HUDEP-2 (cell line): ENCODE data around the gene TWSG1.
"Not testable (repeated sequence)": the region's sequence is repeated elsewhere in the genome, so short reads cannot be mapped to it uniquely, and the experiment has no call there.

Experiments
- DNase-seq, 76 experiments: peaks; one replicate each; lab custom pipeline; 2025; ENCODE audit not compliant: unreplicated experiment in 76 of 76; lab: John Stamatoyannopoulos, UW

Gene TWSG1

GRCh38 chr18:9421901-9422327 is 87.3 kb downstream of the TWSG1 start:
- peak in 63 of 76 experiments; percentile 1 to 93 (median 33) for DNase-seq

GRCh38 chr18:9422816-9423519 is 88.4 kb downstream of the TWSG1 start:
- no peak for DNase-seq

GRCh38 chr18:9423648-9424047 is 89.1 kb downstream of the TWSG1 start:
- not testable (repeated sequence) for DNase-seq

- not testable (repeated sequence) for DNase-seq
Measured at GRCh38 chr18:9424235-9424634, 89.7 kb downstream of the TWSG1 start.

GRCh38 chr18:9426753-9427152 is 92.2 kb downstream of the TWSG1 start:
- no peak for DNase-seq

- DNase-seq: no peak
Measured at GRCh38 chr18:9428301-9428706, 93.7 kb downstream of the TWSG1 start.

- no peak for DNase-seq
Measured at GRCh38 chr18:9428862-9429661, 94.5 kb downstream of the TWSG1 start.

GRCh38 chr18:9429662-9429993 is 95.1 kb downstream of the TWSG1 start:
- DNase-seq: no peak

GRCh38 chr18:9430315-9430714 is 95.7 kb downstream of the TWSG1 start:
- DNase-seq: not testable (repeated sequence)

GRCh38 chr18:9431296-9431695 is 96.7 kb downstream of the TWSG1 start:
- no peak for DNase-seq

- not testable (repeated sequence) for DNase-seq
Measured at GRCh38 chr18:9433122-9433521, 98.5 kb downstream of the TWSG1 start.

- no peak for DNase-seq
Measured at GRCh38 chr18:9433671-9434121, 99.1 kb downstream of the TWSG1 start.

GRCh38 chr18:9434122-9434701 is 99.6 kb downstream of the TWSG1 start:
- DNase-seq: no peak

- no peak for DNase-seq
Measured at GRCh38 chr18:9435041-9435440, 100.5 kb downstream of the TWSG1 start.

- no peak for DNase-seq
Measured at GRCh38 chr18:9436206-9436929, 101.8 kb downstream of the TWSG1 start.

- no peak for DNase-seq
Measured at GRCh38 chr18:9437021-9437437, 102.5 kb downstream of the TWSG1 start.

- DNase-seq: no peak
Measured at GRCh38 chr18:9437672-9438071, 103.1 kb downstream of the TWSG1 start.

GRCh38 chr18:9441061-9441460 is 106.5 kb downstream of the TWSG1 start:
- DNase-seq: no peak

- DNase-seq: no peak
Measured at GRCh38 chr18:9444549-9444948, 110.0 kb downstream of the TWSG1 start.

GRCh38 chr18:9446839-9447238 is 112.3 kb downstream of the TWSG1 start:
- no peak for DNase-seq

- no peak for DNase-seq
Measured at GRCh38 chr18:9447334-9447733, 112.8 kb downstream of the TWSG1 start.
